ENCODE measurements around the gene ASXL3.

The ASXL3 gene

GRCh38 chr18:33733376-33733775, 155.4 kb downstream of the ASXL3 start:
- no peak for DNase-seq

GRCh38 chr18:33735428-33735827, 157.4 kb downstream of the ASXL3 start:
- DNase-seq: no peak

GRCh38 chr18:33741760-33742159, 163.7 kb downstream of the ASXL3 start:
- DNase-seq: no peak

GRCh38 chr18:33744032-33744697, 166.1 kb downstream of the ASXL3 start:
- no peak for DNase-seq

GRCh38 chr18:33745151-33745795, 167.3 kb downstream of the ASXL3 start:
- DNase-seq: no peak

GRCh38 chr18:33745871-33746545, 168.0 kb downstream of the ASXL3 start:
- DNase-seq: no peak

- no peak for DNase-seq
Measured at GRCh38 chr18:33749834-33750233, 171.8 kb downstream of the ASXL3 start.

GRCh38 chr18:33750366-33750765, 172.3 kb downstream of the ASXL3 start:
- no peak for DNase-seq

GRCh38 chr18:33751613-33752221, 173.7 kb downstream of the ASXL3 start:
- DNase-seq: no peak

- DNase-seq: no peak
Measured at GRCh38 chr18:33755391-33755790, 177.4 kb downstream of the ASXL3 start.

- no peak for DNase-seq
Measured at GRCh38 chr18:33755931-33756560, 178.0 kb downstream of the ASXL3 start.

- DNase-seq: no peak
Measured at GRCh38 chr18:33757037-33757436, 179.0 kb downstream of the ASXL3 start.

GRCh38 chr18:33761363-33761762, 183.3 kb downstream of the ASXL3 start:
- no peak for DNase-seq

- DNase-seq: no peak
Measured at GRCh38 chr18:33781429-33781828, 203.4 kb downstream of the ASXL3 start.

All from CD4-positive, alpha-beta T cell treated with Interleukin-12 subunit alpha and Interleukin-12 subunit beta, for 1 hour (primary cell).